ENCODE data around the gene ACTN3. TPM values are rescaled to one million over a fixed set of nuclear protein-coding genes. Genes with fewer than 3 reads are reported as not detected.
A peak's percentile ranks its signal among the peaks of the same experiment; 100 is the strongest.
"Not testable (repeated sequence)": the region's sequence is repeated elsewhere in the genome, so short reads cannot be mapped to it uniquely, and the experiment has no call there.

The ACTN3 gene
- total RNA-seq, 2 experiments from 2014 or later: 0.26 to 0.27 TPM

GRCh38 chr11:66585447-66585846, 38.7 kb downstream of the ACTN3 start:
- H3K4me1 Mint-ChIP-seq; H3K27me3 Mint-ChIP-seq; H3K4me3 Mint-ChIP-seq; intact Hi-C loops (cut with DNase I, micrococcal nuclease); DNase-seq; H3K27ac Mint-ChIP-seq; POLR2A ChIA-PET; H3K9me3 Mint-ChIP-seq (ENCODE audit: low read depth); H3K36me3 Mint-ChIP-seq (ENCODE audit: low read depth); ATAC-seq; CTCF ChIA-PET: not testable (repeated sequence)

GRCh38 chr11:66586136-66586535, 39.4 kb downstream of the ACTN3 start:
- ChIA-PET POLR2A (interaction anchor here (0.6 kb wide), 1 partner anchor 36 kb away, joined by 10 read pairs; no protein-coding TSS in a partner anchor), CTCF (interaction anchor here (0.7 kb wide), 1 partner anchor 78 kb away, joined by 3 read pairs; no protein-coding TSS in a partner anchor)
- intact Hi-C loops (cut with DNase I, micrococcal nuclease): no loop called here
- Mint-ChIP-seq H3K4me3 (no peak overlapping the region), H3K27ac (no peak overlapping the region), H3K4me1 (peaks cover under 1% of the 10 kb centered on the region), H3K27me3 (no peaks in the 10 kb centered on the region), H3K9me3 (ENCODE audit: low read depth) (peaks cover 4% of the 10 kb centered on the region), H3K36me3 (ENCODE audit: low read depth) (no peaks in the 10 kb centered on the region)
- no peak for DNase-seq
- no peak for ATAC-seq

GRCh38 chr11:66589315-66589714, 42.6 kb downstream of the ACTN3 start:
- intact Hi-C loops (cut with DNase I, micrococcal nuclease); H3K36me3 Mint-ChIP-seq (ENCODE audit: low read depth); H3K4me1 Mint-ChIP-seq; H3K27me3 Mint-ChIP-seq; ATAC-seq; H3K27ac Mint-ChIP-seq; H3K4me3 Mint-ChIP-seq; DNase-seq; H3K9me3 Mint-ChIP-seq (ENCODE audit: low read depth): not testable (repeated sequence)
- ChIA-PET CTCF (interaction anchor here (0.7 to 1.5 kb wide), 4 partner anchors 10 to 245 kb away, joined by 3 to 5 read pairs (median 4); partner anchors contain the start of gene RBM4B), POLR2A (interaction anchor here (0.6 kb wide), 1 partner anchor 548 kb away, joined by 3 read pairs; no protein-coding TSS in a partner anchor)

- DNase-seq (no peak), ATAC-seq (no peak)
- intact Hi-C loops (cut with DNase I, micrococcal nuclease): loop anchor here in 1 of 2 experiments (5.0 kb wide), 1 partner anchor 588 kb away; the partner anchor contains the start of genes BANF1 and EIF1AD
- H3K36me3 Mint-ChIP-seq (ENCODE audit: low read depth): no peaks in the 10 kb centered on the region
- ChIA-PET POLR2A (interaction anchor here (0.6 kb wide), 1 partner anchor 549 kb away, joined by 3 read pairs; no protein-coding TSS in a partner anchor), CTCF (interaction anchor here (0.7 to 3.3 kb wide), 10 partner anchors 9 to 244 kb away, joined by 3 to 24 read pairs (median 4); partner anchors contain the start of genes CTSF and RBM4B)
- no peaks in the 10 kb centered on the region for H3K27me3 Mint-ChIP-seq
- peaks cover 15% of the 10 kb centered on the region for H3K4me1 Mint-ChIP-seq
- no peaks in the 10 kb centered on the region for H3K9me3 Mint-ChIP-seq (ENCODE audit: low read depth)
- H3K27ac Mint-ChIP-seq: no peak overlapping the region
- no peak overlapping the region for H3K4me3 Mint-ChIP-seq
Measured at GRCh38 chr11:66589996-66590675, 43.4 kb downstream of the ACTN3 start.

GRCh38 chr11:66591175-66591574, 44.5 kb downstream of the ACTN3 start:
- Mint-ChIP-seq H3K27ac (no peak overlapping the region), H3K4me1 (peaks cover 19% of the 10 kb centered on the region)
- intact Hi-C loops (cut with DNase I, micrococcal nuclease): loop anchor here in 1 of 2 experiments (5.0 kb wide), 1 partner anchor 589 kb away; the partner anchor contains the start of genes BANF1 and EIF1AD

GRCh38 chr11:66592457-66593302, 46.0 kb downstream of the ACTN3 start, which contains the start of the genes CCDC87 and CCS:
CCDC87 (minus strand) TSS chr11:66593063; CDS start chr11:66593015, 48 bp downstream.
CCS (plus strand) TSS chr11:66593185; CDS start chr11:66593262, 77 bp downstream.
- ATAC-seq (peak; percentile 100), DNase-seq (peak; percentile 99)
- Mint-ChIP-seq H3K36me3 (ENCODE audit: low read depth) (no peaks in the 10 kb centered on the region), H3K27me3 (no peaks in the 10 kb centered on the region), H3K27ac (peak within 1 kb of the TSS; percentile 98), H3K4me1 (peaks cover 19% of the 10 kb centered on the region), H3K9me3 (ENCODE audit: low read depth) (no peaks in the 10 kb centered on the region), H3K4me3 (peak within 1 kb of the TSS; percentile 93)
- intact Hi-C loops (cut with DNase I, micrococcal nuclease): loop anchor here (1.0 to 5.0 kb wide), 14 partner anchors 24 to 590 kb away; partner anchors contain the start of genes RBM14 (in 2 of the 2), RBM4 (in 2 of the 2), RBM4B (in 2 of the 2) and RCE1 (in 2 of the 2)
- ChIA-PET POLR2A (interaction anchor here (1.0 to 2.6 kb wide), 3 partner anchors 24 to 46 kb away, joined by 4 to 20 read pairs (median 10); partner anchors contain the start of genes RBM14 and RBM4), CTCF (interaction anchor here (0.6 to 3.3 kb wide), 14 partner anchors 10 to 284 kb away, joined by 3 to 24 read pairs (median 4); partner anchors contain the start of genes MRPL11, RBM4B and ZDHHC24)

More at GRCh38 chr11:66591175-66591574, 44.5 kb downstream of the ACTN3 start:
- Mint-ChIP-seq H3K4me3 (no peak overlapping the region), H3K27me3 (no peaks in the 10 kb centered on the region), H3K9me3 (ENCODE audit: low read depth) (no peaks in the 10 kb centered on the region), H3K36me3 (ENCODE audit: low read depth) (no peaks in the 10 kb centered on the region)
- DNase-seq (no peak), ATAC-seq (no peak)
- POLR2A ChIA-PET: no interaction called here
- CTCF ChIA-PET: interaction anchor here (1.2 to 3.3 kb wide), 6 partner anchors 10 to 177 kb away, joined by 3 to 24 read pairs (median 6); partner anchors contain the start of genes CTSF and RBM4B

GRCh38 chr11:66593303-66593635, 46.6 kb downstream of the ACTN3 start:
- POLR2A ChIA-PET: interaction anchor here (0.8 to 2.6 kb wide), 4 partner anchors 23 to 45 kb away, joined by 4 to 20 read pairs (median 9); partner anchors contain the start of genes RBM14 and RBM4
- H3K27ac Mint-ChIP-seq: peak overlapping the region; percentile 98

GRCh38 chr11:66593650-66594049, 46.9 kb downstream of the ACTN3 start:
- Mint-ChIP-seq H3K4me1 (peaks cover 19% of the 10 kb centered on the region), H3K27me3 (no peaks in the 10 kb centered on the region), H3K4me3 (peak overlapping the region; percentile 93), H3K27ac (peak overlapping the region; percentile 98), H3K9me3 (ENCODE audit: low read depth) (no peaks in the 10 kb centered on the region), H3K36me3 (ENCODE audit: low read depth) (no peaks in the 10 kb centered on the region)
- DNase-seq: no peak
- intact Hi-C loops (cut with DNase I, micrococcal nuclease): loop anchor here (1.0 to 5.0 kb wide), 14 partner anchors 23 to 591 kb away; partner anchors contain the start of genes RBM14 (in 2 of the 2), RBM4 (in 2 of the 2), RBM4B (in 2 of the 2) and RCE1 (in 2 of the 2)
- ChIA-PET CTCF (interaction anchor here (1.0 to 2.0 kb wide), 2 partner anchors 12 to 52 kb away, joined by 3 to 10 read pairs; no protein-coding TSS in a partner anchor), POLR2A (interaction anchor here (0.7 to 2.6 kb wide), 4 partner anchors 33 to 49 kb away, joined by 4 to 20 read pairs (median 8); partner anchors contain the start of gene RBM4)
- ATAC-seq: no peak

More at GRCh38 chr11:66593303-66593635, 46.6 kb downstream of the ACTN3 start:
- DNase-seq (no peak), ATAC-seq (peak; percentile 12)
- Mint-ChIP-seq H3K27me3 (no peaks in the 10 kb centered on the region), H3K9me3 (ENCODE audit: low read depth) (no peaks in the 10 kb centered on the region), H3K4me3 (peak overlapping the region; percentile 93), H3K4me1 (peaks cover 19% of the 10 kb centered on the region), H3K36me3 (ENCODE audit: low read depth) (no peaks in the 10 kb centered on the region)
- intact Hi-C loops (cut with DNase I, micrococcal nuclease): loop anchor here (1.0 to 5.0 kb wide), 14 partner anchors 23 to 591 kb away; partner anchors contain the start of genes RBM14 (in 2 of the 2), RBM4 (in 2 of the 2), RBM4B (in 2 of the 2) and RCE1 (in 2 of the 2)
- CTCF ChIA-PET: interaction anchor here (1.0 to 2.9 kb wide), 5 partner anchors 10 to 84 kb away, joined by 3 to 24 read pairs (median 4); partner anchors contain the start of gene RBM4B

GRCh38 chr11:66595245-66595904, 48.7 kb downstream of the ACTN3 start:
- POLR2A ChIA-PET: interaction anchor here (0.6 to 1.8 kb wide), 2 partner anchors 32 to 83 kb away, joined by 3 to 4 read pairs; no protein-coding TSS in a partner anchor
- Mint-ChIP-seq H3K27me3 (no peaks in the 10 kb centered on the region), H3K9me3 (ENCODE audit: low read depth) (no peaks in the 10 kb centered on the region), H3K4me1 (peaks cover 19% of the 10 kb centered on the region), H3K4me3 (no peak overlapping the region), H3K36me3 (ENCODE audit: low read depth) (no peaks in the 10 kb centered on the region), H3K27ac (peak overlapping the region; percentile 3)
- CTCF ChIA-PET: interaction anchor here (0.6 to 1.5 kb wide), 7 partner anchors 15 to 105 kb away, joined by 3 to 6 read pairs (median 4); partner anchors contain the start of gene RBM4B
- intact Hi-C loops (cut with DNase I, micrococcal nuclease): no loop called here
- ATAC-seq (no peak), DNase-seq (no peak)

- H3K9me3 Mint-ChIP-seq (ENCODE audit: low read depth): no peaks in the 10 kb centered on the region
- no peak overlapping the region for H3K27ac Mint-ChIP-seq
- POLR2A ChIA-PET: no interaction called here
- CTCF ChIA-PET: interaction anchor here (0.5 to 0.7 kb wide), 2 partner anchors 13 to 210 kb away, joined by 3 read pairs; no protein-coding TSS in a partner anchor
- intact Hi-C loops (cut with DNase I, micrococcal nuclease): no loop called here
- DNase-seq (no peak), ATAC-seq (no peak)
- H3K4me3 Mint-ChIP-seq: no peak overlapping the region
- no peaks in the 10 kb centered on the region for H3K27me3 Mint-ChIP-seq
- H3K4me1 Mint-ChIP-seq: peaks cover 9% of the 10 kb centered on the region
- H3K36me3 Mint-ChIP-seq (ENCODE audit: low read depth): peaks cover 4% of the 10 kb centered on the region
Measured at GRCh38 chr11:66598993-66599392, 52.3 kb downstream of the ACTN3 start.
